GM18505 (cell line): ENCODE data around the gene ARID1B.
"Not testable (repeated sequence)": the region's sequence is repeated elsewhere in the genome, so short reads cannot be mapped to it uniquely, and the experiment has no call there.

Experiments used
- ATAC-seq: cut with Tn5 transposase; IDR thresholded peaks from one replicate; pipeline ENCODE4 v1.9.1; 2021; ENCODE audit not compliant: unreplicated experiment
- POLR2A ChIP-seq: IDR thresholded peaks from 4 replicates; pipeline ENCODE4 v1.6.1; 2011; ENCODE audit warnings: borderline replicate concordance; ENCODE audit not compliant: insufficient read depth, insufficient read length; ENCODE audit errors: extremely low read depth

The ARID1B gene

DNA sequence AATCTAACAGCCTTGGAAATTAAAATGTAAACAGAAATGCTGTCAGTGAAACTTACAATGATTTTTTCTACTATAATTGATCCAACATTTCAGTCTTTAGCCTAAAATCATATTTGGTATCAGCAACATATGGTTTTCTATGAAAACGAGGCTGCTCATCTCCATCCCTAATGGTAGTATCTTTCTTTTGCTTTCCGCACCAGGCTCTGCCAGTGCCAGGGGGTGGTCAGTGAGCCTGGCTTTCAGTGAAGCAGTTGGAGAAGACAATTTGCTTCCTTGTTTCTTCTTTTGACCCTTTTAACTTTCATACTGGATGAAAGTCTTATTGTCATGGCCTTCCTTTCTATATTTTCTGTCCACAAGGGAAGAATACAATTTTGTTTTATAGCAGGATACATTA lies 258.4 kb downstream of the ARID1B start:
- ATAC-seq = no peak
- TF ChIP-seq POLR2A = no peak

DNA sequence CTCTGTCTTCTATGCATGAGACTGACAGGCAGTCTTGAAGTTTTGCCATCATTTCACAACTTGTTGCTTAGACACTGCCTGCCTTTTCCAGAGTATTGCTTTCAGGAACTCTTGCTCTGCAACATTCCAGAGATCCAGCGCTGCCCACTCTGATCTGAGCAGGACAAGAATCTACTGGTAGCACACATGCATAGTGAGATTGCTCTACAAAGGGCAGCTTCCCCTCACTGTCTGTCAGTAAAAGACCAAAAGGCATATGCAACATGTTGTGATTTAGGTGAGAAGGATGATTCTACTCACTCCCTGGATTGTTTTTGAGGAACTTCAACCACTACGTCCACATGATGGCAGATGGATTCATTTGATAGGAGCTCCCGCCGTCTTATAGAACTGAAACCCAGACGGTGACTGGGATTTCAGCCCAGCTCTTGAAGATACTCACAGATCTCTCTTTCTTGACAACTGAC lies 259.1 kb downstream of the ARID1B start:
- ATAC-seq = no peak

DNA sequence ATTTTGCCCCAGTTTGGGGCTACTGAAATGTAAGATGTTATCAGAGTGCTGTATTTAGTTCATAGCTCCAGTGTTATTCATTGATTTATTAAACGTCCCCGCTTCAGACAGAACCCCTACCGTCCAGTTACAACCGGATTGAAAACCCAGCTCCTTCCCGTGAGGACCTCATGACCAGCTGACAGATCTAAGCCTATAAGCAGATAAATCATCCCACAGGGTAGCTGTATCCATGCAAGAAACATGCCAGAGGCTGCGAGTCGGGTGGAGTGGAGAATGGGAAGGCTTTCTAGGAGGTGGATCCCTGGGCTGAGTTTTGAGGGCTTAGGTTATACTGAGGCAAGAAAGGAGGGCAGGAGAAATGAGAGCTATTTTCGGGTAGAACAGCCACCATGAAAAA lies 260.0 kb downstream of the ARID1B start:
- no peak for ATAC-seq

More for the DNA sequence above, 259.1 kb downstream of the ARID1B start:
- TF ChIP-seq POLR2A = no peak

DNA sequence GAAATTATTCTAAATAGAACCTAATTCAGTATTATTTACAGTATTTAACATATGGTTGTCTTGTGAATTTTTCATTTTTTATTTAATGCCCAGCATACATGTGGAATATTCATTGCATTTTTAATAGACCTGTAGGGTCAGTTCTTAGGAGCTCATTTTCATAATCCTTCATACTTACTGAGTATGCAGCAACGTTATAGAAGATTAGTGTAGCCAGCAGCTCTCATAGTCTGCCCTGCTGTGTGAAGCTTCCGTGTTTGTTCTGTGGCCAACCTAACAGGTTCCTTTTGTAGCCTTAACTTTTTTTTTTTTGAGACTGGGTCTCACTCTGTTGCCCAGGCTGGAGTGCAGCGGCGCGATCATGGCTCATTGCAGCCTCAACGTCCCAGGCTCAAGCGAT lies 261.4 kb downstream of the ARID1B start:
- TF ChIP-seq POLR2A = no peak
- no peak for ATAC-seq

More for the DNA sequence above, 260.0 kb downstream of the ARID1B start:
- no peak for TF ChIP-seq POLR2A

DNA sequence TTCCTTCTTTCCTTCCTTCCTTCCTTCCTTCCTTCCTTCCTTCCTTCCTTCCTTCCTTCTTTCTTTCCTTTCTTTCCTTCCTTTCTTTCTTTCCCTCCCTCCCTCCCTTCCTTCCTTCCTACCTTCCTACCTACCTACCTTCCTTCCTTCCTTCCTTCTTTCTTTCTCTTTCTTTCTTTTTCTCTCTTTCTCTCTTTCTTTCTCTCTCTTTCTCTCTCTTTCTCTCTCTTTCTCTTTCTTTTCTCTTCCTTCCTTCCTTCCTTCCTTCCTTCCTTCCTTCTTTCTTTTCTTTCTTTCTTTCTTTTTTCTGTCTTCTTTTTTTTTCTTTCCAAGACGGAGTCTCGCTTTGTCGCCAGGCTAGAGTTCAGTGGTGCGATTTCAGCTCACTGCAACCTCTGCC lies 262.5 kb downstream of the ARID1B start:
- not testable (repeated sequence) for ATAC-seq

DNA sequence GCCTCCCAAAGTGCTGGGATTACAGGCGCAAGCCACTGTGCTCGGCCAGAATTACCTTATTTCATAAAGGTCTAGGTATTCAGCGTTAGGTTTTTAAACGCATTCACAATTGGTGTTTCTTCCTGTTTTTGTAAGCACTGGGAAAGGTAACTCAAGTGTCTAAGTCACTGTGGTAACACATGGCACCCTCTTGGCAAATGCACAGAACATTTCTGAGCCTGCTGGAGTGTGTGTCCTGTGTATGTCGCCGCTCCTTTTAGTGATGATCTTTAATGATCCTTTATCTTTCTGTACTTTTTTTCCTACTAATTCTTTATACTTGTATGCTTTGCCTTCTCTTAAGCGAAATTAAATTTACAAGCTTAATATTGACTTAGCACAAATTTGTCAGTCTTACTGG lies 263.0 kb downstream of the ARID1B start:
- no peak for ATAC-seq
- TF ChIP-seq POLR2A = no peak

DNA sequence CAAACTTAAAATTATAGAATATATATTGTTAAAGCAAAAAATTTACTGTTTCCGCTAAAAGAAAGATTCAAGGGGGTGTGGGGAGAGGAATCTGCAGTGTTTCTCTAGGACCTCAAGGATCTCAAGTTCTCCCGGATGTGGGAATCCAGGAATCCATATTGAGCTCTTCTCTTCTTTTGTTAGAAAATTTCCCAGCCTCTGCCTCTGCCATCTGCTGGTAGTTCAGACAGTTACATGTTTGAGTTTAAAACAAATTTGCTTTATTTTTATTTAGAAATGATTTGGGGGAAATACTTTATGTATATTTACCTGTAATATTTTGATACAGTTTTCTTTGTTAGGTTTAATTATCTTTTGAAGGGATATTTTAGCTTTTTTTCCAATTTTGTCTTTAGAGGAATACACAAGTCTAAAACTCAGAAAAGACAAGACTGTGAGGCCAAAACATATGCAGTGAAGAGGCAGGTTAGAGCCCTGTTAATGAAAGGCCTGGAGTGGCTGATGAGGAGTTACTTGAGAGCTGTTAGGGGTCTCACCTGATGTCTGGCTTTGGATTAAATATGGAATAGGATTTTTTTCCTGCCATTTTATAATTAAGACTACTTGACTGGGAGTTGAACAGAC lies 268.8 kb downstream of the ARID1B start:
- no peak for ATAC-seq
- no peak for TF ChIP-seq POLR2A

DNA sequence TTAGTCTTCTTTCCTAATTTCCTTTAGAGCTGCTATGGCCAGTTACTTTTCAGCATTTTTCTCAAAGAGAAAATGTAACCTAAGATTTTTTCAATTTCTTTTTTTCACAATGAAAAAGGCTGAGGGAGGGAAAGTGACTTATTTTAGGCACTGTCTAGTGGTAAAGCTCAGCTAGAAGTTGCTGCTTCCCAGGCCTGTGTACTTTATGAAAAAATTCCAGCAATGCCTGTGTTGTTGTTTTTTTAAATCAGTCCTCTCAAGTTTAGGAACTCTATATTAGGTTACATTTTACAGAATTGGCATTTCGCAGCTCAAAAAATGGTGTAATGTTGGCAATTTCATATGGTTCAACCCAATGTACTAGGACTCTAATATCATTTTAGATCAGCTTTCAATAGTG lies 269.6 kb downstream of the ARID1B start:
- ATAC-seq = no peak
- TF ChIP-seq POLR2A = no peak

DNA sequence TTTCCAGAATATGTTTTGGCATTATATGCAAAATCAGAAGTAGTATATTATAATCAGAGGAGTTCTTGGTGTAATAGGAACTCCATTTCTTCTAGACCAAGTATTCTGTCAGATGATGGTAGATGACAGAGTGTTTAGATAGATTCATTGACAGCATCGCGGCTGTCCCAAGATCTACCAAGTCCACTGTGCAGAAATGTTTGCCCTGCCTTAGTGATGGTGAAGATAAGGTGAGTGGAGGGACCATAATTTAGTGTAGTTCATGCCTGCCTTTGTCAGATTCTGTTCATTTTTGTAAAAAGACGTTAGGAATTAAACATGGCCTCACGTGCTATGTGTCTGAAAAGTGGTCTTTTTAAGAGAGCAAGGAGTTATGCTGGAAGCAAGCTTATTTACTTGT lies 270.1 kb downstream of the ARID1B start:
- ATAC-seq = no peak
- TF ChIP-seq POLR2A = no peak

DNA sequence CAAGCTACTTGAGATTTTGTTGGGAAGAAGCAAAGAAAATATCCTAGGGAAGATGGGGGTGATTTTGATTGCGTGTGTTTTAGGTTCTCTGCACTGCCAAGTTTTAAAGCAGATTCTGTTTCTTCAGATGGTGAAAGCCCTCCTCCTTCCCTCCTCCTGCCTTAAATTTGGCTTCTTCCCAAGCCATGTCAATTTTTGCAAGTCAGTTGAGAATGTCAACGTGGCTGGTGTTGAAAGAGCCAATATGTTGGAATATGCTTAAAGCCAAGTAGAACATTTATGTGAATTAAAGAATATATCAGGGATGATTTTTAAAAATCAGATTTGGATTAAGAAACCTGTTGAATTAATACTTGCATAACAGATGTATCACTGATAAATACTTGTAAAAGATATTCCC lies 270.8 kb downstream of the ARID1B start:
- no peak for ATAC-seq
- TF ChIP-seq POLR2A = no peak

DNA sequence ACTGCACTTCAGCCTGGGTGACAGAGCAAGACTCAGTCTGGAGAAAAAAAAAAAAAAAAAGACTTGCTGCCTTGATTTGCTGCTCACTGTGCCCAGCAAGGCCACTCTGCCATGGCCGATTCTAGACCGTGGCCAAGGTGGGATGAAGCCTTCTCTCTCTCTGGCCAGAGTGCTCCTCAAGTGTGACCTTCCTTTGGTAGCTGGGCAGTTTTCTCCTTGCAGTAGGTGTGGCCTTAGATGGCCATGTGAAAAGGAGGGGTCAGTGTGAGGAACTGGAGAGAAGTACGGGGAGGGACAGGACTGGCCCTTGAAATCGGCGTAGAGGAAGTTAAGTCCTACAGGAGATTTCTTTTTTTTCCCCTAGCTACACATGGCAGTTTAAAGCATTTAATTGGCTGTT lies 272.0 kb downstream of the ARID1B start:
- ATAC-seq = no peak
- TF ChIP-seq POLR2A = no peak

DNA sequence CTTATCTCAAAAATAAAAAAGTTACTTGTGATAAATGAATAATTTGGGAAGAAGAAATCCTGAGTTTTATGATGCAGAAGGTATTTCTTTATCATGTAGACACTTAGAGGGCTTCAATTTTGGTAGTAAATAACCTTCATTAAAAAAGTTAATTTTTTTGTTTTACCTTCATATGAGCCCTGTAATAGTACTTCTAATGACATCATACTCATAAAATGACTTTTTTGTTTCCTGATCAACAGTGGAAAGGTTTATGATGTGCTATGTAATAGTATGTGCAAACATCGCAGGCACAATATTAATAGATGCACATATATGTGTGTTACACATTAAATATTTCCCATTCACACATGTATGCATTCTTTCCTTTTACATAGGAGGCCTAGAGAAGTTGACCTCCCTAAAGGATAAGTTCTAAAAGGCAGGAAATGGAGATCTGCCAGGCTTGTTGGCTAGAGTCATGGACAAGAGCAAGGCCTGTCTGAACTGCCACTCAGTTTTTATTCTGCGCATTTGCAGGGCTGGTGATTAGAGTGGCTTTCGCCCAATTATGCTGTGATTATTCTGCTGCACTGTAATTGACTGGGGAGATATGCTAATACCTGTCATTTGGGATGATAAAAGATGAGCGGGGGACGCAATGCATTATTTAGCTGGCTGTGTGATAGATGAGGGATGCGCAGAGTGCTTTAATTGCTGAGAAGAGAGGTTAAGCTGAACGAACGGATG lies 273.5 kb downstream of the ARID1B start:
- TF ChIP-seq POLR2A = no peak
- ATAC-seq = no peak

DNA sequence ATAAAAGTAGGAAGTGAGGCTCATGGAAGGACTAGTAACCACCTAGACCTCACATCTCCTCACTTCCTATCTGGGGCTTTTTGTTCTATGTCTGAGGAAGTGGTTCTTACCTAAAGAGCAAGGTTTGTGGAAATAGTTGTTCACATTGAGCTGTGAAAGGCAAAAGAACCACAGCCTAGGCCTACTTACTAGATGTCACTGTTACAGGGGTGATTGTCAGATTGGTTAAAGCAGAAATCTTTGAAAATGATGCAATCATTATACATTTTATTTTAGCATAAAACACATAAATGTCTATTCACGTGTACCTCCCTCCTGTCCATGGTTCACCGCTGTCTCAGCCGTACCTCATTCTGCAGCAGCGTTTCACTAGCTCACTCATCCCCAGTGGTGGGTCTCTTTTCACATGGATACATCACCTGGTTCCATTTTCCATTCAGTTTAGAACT lies 277.4 kb downstream of the ARID1B start:
- ATAC-seq = no peak

DNA sequence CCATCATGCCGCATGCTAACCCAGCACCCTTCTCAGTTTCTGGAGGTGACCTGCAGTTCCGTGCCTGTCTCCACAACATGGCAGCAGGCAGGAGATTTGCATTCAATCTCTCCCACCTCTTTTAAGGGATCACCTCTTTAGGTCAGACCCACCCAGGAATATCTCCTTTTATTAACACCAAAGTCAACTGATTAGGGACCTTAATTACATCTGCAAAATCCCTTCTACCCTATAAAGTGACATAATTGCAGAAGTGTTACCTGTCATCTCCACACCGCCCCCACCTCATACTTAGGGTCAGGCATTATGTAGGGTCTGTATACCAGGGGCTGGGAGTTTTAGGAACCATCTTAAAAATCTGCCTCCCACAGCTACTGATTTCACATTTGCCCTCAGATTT lies 278.7 kb downstream of the ARID1B start:
- TF ChIP-seq POLR2A = no peak
- no peak for ATAC-seq

More for the DNA sequence above, 277.4 kb downstream of the ARID1B start:
- no peak for TF ChIP-seq POLR2A

DNA sequence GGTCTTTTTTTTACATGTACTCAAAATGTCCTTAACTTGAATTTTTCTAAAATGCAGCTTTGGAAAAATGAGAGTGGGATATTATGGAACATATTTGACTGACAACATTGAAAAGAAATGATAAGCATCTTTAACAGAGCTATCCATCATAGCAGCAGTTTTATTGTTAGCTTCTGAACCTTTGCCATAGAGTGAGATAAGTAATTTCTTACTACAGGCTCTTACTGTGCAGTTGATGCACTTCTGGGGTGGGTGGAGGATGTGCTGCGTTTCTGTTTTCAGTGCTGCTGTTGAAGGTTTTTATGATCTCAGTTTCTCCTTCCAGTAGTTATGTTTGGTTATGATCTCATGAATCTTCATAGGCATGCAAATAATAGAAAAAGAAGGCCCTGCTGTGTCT lies 279.1 kb downstream of the ARID1B start:
- TF ChIP-seq POLR2A = no peak
- ATAC-seq = no peak

DNA sequence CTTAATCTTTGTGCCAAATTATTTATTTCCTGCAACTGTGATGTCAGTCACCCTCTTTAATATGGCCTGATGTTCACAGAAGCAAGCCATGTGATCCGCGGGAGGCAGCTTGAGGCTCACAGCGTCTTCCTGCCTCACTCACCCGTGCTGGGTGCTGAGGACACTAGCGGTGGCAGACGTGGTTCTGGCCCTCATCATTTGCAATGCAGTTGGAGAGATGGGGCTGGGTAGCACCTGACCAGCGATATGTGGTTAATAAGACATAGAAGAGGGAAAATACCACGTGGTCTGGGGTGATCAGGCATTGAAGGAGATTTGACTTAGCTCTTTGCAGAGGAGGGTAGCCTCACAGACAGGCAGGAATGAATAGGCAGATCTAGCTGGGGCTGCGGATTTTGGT lies 281.4 kb downstream of the ARID1B start:
- no peak for TF ChIP-seq POLR2A
- no peak for ATAC-seq
